ENCODE data around the gene RNU2-63P.

DNA sequence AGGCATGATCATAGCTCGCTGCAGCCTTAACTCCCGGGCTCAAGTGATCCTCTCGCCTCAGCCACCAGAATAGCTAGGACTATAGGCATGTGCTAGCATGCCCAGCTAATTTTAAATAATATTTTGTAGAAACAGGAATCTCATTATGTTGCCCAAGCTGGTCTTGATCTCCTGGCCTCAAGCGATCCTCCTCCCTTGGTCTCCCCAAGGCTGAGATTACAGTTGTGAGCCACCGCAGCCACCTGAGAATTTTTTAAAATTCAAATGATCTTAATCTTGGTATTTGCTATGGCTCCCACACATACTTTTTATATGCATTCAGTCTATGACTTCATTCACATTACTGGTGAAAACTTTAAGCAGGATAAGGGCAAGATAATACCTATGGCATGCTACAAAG lies 26.1 kb upstream of the RNU2-63P start:
- no peak for TF ChIP-seq CTCF (IDR thresholded peaks at IDR 0.05)
- TF ChIP-seq POLR2AphosphoS5 (IDR thresholded peaks at IDR 0.05) = no peak

All from esophagus muscularis mucosa (tissue), 3 donors.